ENCODE measurements around the gene ENTREP3.
"Not testable (repeated sequence)": the region's sequence is repeated elsewhere in the genome, so short reads cannot be mapped to it uniquely, and the experiment has no call there.

ENTREP3 gene, protein sequence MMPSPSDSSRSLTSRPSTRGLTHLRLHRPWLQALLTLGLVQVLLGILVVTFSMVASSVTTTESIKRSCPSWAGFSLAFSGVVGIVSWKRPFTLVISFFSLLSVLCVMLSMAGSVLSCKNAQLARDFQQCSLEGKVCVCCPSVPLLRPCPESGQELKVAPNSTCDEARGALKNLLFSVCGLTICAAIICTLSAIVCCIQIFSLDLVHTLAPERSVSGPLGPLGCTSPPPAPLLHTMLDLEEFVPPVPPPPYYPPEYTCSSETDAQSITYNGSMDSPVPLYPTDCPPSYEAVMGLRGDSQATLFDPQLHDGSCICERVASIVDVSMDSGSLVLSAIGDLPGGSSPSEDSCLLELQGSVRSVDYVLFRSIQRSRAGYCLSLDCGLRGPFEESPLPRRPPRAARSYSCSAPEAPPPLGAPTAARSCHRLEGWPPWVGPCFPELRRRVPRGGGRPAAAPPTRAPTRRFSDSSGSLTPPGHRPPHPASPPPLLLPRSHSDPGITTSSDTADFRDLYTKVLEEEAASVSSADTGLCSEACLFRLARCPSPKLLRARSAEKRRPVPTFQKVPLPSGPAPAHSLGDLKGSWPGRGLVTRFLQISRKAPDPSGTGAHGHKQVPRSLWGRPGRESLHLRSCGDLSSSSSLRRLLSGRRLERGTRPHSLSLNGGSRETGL

GRCh38 chr1:155255243-155256007 lies at the start of gene ENTREP3:
TSS of gene ENTREP3 (minus strand) at chr1:155255483. CDS start at chr1:155254877, 606 bp downstream.
- in situ Hi-C loops (cut with HindIII; ENCODE audit: low sequenced_read_pairs) = no loop called here

DNA sequence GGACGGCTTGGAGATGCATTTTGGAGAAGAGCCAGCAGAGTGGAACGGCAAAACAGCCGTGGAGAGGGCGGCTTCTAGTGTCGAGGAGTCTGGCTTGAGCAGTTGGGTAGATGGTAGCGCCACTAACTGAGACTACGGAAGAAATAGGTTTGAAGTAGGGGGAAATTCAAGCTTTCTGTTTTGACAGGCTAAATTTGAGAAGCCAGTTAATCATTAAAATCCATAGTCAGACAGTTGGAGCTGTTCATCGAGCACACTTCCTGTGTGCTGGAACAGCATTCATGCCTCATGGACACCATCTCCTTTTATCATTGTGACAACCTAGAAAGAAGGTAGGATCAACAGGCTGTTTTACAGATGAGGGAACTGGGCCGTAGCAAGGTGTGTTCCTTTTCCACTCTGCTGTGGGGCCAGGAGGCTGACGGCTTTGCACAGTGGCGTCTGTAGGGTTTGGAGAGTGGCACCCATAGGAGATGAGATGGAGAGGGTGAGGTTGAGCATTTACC lies 49.3 kb upstream of the ENTREP3 start:
- in situ Hi-C loops (cut with HindIII; ENCODE audit: low sequenced_read_pairs) = no loop called here

DNA sequence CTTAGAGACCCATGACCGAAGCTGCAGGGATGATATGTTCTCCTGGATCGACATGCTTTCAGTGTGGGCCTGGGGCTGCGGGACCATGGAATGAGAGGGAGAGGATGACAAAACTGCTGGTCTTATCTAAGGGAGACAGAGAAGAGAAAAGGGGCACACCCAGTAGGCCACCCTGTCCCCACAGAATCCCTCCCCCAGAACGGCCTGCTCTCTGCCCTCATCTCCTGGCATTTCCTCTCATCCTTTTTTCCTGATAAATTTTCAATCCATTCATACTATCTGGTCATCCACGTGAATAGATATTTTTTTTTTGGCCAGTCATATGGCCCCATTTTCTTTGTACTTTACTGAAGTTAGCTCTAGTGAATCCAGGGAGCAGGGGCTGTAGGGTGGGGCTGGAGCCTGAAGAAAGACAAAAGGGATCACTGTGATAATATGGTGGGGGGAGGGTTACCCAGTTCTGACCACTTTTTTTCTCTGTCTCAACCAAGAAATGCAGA lies 46.1 kb upstream of the ENTREP3 start, which contains the start of gene PKLR:
PKLR (minus strand) TSS at position 97 of the 500 bp plus-strand sequence; CDS start at position 54, 43 bp downstream.
- in situ Hi-C loops (cut with HindIII; ENCODE audit: low sequenced_read_pairs) = no loop called here

DNA sequence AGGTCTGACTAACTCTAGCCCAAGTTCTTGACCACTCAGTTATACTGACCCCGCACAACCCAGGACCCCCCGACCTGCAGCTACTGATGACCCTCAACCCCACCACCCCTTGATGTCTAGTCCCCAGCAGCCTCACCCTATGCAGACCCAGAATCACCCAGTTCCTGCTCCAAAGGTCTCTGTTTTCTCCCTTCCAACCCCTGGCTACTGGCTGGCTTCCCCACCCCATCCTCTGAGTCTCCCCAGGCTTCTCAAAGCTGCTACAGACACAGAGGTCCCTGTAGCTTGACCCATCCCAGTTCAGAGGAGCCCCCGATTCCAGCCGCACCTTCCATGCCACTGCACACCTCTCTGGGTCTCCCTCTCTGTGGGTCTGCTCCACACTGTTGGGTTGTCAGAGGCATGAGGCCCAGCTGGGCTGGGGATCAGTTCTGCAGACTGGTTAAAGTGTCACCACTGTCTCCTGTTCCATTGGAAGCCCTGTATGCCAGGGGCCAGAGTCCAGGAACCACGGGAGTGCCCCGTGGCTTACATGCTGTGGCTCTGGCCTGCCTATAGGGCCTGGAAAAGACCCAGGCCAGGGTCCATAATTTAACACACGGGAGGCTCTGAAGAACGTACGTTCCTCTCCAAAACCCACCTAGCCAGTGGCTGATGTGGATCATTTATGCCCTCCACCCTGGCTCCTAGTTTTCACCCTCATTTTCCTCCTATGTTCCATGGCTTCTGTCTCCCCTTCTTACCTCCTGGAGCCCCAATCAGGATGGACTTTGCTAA lies 45.5 kb upstream of the ENTREP3 start:
- in situ Hi-C loops (cut with HindIII; ENCODE audit: low sequenced_read_pairs) = no loop called here

DNA sequence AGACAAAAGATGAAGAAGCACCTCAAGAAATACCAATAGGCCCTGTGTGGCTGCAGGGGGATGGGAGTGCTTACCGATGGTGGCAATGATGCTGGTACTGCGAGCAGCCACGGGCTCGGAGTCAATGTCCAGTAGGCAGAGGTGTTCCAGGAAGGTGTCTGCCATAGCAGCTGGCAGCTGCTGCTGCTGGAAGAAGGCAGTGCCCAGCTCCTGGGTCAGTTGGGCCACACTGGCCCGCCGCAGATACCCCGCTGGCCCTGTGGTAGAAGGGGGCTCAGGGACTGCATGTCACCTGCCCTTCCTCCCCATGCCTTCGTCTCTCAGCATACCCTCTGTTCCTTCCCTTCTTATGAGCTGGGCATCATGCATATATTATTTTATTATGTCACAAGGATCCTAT lies 44.7 kb upstream of the ENTREP3 start:
- in situ Hi-C loops (cut with HindIII; ENCODE audit: low sequenced_read_pairs) = no loop called here

DNA sequence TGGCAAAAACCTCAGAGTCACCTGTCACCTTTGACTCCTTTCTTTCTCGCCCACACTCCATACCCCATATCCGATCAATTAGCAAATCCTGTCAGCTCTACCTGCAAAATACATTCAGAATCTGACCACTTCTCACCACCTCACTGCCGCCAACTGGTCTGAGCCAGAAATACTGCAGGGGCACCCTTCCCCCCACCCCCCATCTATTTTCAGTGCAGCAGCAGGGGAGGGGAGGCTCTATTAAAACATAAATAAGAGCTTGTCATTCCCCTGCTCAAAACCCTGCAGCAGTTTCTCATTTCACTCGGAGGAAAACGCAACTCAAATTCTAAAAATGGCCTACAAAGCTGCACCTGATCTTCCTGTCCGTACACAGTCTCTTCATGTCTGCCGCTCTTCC lies 42.1 kb upstream of the ENTREP3 start:
- in situ Hi-C loops (cut with HindIII; ENCODE audit: low sequenced_read_pairs) = no loop called here

GRCh38 chr1:155296661-155297060 lies 41.4 kb upstream of the ENTREP3 start:
- in situ Hi-C loops (cut with HindIII; ENCODE audit: low sequenced_read_pairs) = no loop called here

DNA sequence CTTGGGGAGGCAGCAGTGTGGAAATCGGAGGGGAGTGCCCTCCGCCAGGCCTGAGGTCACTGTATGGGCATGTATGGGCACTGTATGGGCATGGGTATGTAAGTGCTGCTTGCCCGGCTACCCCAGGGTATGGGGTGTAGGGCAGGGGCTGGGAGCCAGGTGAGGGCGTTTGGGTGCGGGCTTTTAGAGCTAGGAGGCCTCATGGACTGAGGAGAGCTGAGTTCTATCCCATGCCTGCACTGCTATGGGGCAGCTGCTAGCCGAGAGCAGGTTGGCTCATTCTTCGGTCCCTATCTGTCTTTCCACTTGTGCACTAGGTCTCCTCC lies 40.6 kb upstream of the ENTREP3 start:
- in situ Hi-C loops (cut with HindIII; ENCODE audit: low sequenced_read_pairs) = no loop called here

GRCh38 chr1:155295183-155295941 lies 40.1 kb upstream of the ENTREP3 start:
- in situ Hi-C loops (cut with HindIII; ENCODE audit: low sequenced_read_pairs) = no loop called here

DNA sequence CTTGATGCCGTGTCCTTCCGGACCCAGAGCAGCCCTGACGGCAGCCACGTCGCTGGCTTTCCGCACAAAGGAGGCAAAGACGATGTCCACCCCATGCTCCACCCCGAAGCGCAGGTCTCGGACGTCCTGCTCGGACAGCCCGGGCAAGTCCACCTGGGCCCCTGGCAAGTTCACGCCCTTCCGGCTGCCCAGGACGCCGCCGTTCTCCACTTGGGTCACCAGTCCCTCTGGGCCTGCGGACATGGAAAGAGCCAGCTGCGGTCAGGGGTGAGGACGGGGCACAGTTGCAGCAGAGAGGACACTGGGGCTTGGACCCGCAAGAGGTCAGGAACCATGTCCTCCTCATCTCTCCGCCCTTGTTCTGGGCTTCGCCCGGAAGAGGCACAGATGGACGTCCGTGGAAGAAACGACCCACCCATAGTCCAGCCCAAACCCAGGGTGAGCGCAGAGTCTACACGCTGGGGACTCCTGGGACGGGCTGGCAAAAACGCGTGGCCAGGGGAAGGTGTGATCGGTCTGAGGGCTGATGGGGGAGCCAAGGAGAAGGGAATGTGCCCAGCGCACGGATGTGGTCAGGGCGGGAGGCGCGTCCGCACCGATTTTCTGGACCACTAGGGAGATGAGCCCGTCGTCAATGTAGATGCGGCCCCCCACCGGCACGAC lies 39.4 kb upstream of the ENTREP3 start:
- in situ Hi-C loops (cut with HindIII; ENCODE audit: low sequenced_read_pairs) = no loop called here

DNA sequence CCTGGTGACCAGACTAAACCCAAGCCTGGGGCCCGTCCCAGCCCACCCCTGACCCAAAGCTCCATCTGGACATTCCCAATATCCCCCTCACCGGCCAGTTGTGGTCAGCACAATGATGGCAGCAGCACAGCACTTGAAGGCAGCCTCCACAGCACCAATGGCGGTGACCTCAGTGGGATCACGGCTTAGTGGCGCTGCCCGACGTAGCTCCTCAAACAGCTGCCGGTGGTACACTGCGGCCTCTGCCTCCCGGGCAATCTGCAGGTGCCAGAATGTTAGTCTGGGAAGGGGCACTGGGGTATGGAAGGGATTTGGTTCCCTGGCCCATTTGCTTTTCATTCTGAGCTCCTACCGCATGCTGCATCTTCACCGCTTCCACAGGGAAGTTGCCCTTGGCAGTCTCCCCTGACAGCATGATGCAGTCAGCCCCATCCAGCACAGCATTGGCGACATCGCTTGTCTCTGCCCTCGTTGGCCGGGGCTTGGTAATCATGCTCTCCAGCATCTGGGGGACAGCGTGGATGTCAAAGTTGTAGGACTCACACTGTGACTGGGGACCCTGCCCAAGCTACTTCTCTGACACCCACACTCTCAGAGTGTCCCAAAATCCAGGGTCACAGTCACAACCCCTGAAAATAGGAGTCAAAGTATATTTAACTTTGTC lies 37.9 kb upstream of the ENTREP3 start:
- in situ Hi-C loops (cut with HindIII; ENCODE audit: low sequenced_read_pairs) = no loop called here

DNA sequence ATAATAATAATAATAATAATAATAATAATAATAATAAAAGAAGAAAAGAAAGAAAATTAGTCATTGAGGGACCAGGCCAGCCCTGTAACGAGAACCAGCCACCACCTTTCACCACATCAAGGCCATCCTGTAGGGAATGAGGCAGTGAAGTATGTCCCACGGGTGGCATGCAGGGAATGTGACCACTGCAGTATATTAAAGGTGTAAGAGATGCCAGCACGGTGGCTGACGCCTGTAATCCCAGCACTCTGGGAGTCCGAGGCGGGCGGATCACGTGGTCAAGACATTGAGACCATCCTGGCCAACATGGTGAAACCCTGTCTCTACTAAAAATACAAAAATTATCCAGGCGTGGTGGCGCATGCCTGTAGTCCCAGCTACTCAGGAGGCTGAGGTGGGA lies 35.7 kb upstream of the ENTREP3 start:
- in situ Hi-C loops (cut with HindIII; ENCODE audit: low sequenced_read_pairs) = not testable (repeated sequence)

DNA sequence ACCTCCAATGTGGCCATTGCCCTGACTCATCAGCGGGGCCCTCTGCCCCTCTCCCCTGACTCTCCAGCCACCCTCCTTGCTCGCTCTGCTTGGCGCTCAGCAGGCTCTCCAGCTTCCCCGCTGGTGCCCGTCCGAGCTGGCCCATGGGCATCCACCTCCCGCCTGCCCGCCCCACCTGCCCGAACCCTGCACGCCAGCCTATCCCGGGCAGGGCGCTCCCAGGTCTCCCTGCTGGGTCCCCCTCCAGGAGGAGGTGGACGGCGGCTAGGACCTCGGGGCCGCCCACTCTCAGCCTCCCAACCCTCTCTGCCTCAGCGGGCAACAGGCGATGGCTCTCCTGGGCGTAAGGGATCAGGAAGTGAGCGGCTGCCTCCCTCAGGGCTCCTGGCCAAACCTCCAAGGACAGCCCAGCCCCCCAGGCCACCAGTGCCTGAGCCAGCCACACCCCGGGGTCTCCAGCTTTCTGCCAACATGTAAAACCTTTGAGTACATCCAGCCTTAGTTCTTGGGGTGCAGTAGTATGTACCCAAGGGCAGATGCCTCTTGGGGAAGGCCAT lies 32.8 kb upstream of the ENTREP3 start:
- in situ Hi-C loops (cut with HindIII; ENCODE audit: low sequenced_read_pairs) = no loop called here

- in situ Hi-C loops (cut with HindIII; ENCODE audit: low sequenced_read_pairs) = no loop called here
Measured at GRCh38 chr1:155286544-155286943, 31.3 kb upstream of the ENTREP3 start.

DNA sequence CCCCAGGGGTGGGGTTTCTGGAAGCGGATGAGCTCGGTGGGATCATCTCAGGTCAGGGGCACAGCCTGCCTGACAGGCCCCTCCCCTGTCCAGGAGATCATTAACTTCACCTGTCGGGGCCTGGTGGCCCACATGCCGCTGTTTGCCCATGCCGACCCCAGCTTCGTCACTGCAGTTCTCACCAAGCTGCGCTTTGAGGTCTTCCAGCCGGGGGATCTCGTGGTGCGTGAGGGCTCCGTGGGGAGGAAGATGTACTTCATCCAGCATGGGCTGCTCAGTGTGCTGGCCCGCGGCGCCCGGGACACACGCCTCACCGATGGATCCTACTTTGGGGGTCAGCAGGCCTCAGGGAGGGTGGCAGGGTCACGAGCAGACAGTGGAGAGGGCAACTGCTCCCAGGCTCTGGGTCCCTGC lies 30.4 kb upstream of the ENTREP3 start:
- in situ Hi-C loops (cut with HindIII; ENCODE audit: low sequenced_read_pairs) = no loop called here

DNA sequence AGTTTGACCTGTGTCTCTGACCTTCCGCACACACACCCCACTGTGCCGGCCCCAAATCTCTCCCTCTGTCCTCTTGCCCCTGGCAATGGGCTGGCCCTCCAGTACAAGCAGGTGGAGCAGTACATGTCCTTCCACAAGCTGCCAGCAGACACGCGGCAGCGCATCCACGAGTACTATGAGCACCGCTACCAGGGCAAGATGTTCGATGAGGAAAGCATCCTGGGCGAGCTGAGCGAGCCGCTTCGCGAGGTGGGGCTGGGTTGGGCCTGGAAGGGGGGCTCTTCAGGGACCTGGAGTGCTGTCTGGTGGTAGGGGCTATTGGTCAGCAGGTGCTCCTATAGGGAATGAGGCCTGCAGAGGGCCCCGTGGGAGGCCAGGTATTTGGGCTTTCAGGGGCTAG lies 29.8 kb upstream of the ENTREP3 start:
- in situ Hi-C loops (cut with HindIII; ENCODE audit: low sequenced_read_pairs) = no loop called here

- in situ Hi-C loops (cut with HindIII; ENCODE audit: low sequenced_read_pairs) = no loop called here
Measured at GRCh38 chr1:155284476-155284875, 29.2 kb upstream of the ENTREP3 start.

- in situ Hi-C loops (cut with HindIII; ENCODE audit: low sequenced_read_pairs) = no loop called here
Measured at GRCh38 chr1:155282488-155283091, 27.3 kb upstream of the ENTREP3 start.
